ENCODE results near the gene TRMT112.

DNA sequence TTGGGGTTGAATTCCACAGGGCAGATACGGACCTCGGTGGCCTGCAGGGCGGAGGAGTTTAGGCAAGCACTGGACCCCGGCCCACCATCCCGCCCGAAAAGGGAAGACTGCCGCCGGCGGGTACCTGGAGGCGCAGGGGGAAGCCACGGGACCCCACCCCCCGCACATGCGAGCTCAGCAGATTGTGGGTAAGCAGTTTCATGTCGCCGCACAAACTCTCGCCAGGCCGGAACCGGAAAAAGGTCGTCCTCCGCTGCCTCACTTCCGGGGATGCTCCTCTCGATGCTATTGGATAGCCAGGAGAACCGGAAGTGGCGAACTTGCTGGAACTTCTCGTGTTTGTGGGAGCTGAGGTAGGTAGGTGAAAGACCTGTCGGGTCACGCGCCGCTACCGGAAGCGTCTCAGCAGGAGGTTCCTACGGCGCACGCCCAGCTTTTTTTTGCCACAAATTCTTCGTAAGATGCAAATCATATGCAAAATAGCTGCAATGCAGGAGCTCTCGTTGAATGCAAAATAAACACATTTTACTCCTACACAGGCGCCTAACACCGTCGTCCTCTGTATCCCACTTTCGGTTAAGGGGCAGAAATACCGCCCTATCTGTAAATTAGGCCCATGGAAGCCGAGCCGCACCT lies at the start of gene TRMT112:
- TF ChIP-seq GATA2 (IDR thresholded peaks at IDR 0.05; ENCODE audit: low read depth, low read length) (no peak), GATA3 (IDR thresholded peaks at IDR 0.05; ENCODE audit: low read depth, low read length) (no peak)
